GM18868 (cell line): Measurements from ENCODE around the gene TBC1D22A.

Experiments used
- ATAC-seq: cut with Tn5 transposase; IDR thresholded peaks from one replicate; pipeline ENCODE4 v1.9.1; 2021; ENCODE audit warnings: mild to moderate bottlenecking, moderate library complexity; ENCODE audit not compliant: unreplicated experiment

The TBC1D22A gene

GRCh38 chr22:47201186-47201995, 438.9 kb downstream of the TBC1D22A start:
- ATAC-seq, result no peak

- ATAC-seq, result no peak
Observed at GRCh38 chr22:47201996-47202818, 439.8 kb downstream of the TBC1D22A start.

- ATAC-seq, result no peak
Observed at GRCh38 chr22:47202819-47203553, 440.5 kb downstream of the TBC1D22A start.

GRCh38 chr22:47203554-47203991, 441.1 kb downstream of the TBC1D22A start:
- ATAC-seq, result no peak

GRCh38 chr22:47204002-47204979, 441.8 kb downstream of the TBC1D22A start:
- ATAC-seq, result no peak

- no peak for ATAC-seq
Observed at GRCh38 chr22:47205081-47205491, 442.6 kb downstream of the TBC1D22A start.

GRCh38 chr22:47205554-47205953, 443.1 kb downstream of the TBC1D22A start:
- ATAC-seq, result no peak

- no peak for ATAC-seq
Observed at GRCh38 chr22:47206164-47206563, 443.7 kb downstream of the TBC1D22A start.

- ATAC-seq, result no peak
Observed at GRCh38 chr22:47206666-47207218, 444.3 kb downstream of the TBC1D22A start.

- no peak for ATAC-seq
Observed at GRCh38 chr22:47207387-47207786, 444.9 kb downstream of the TBC1D22A start.

- no peak for ATAC-seq
Observed at GRCh38 chr22:47207846-47208554, 445.6 kb downstream of the TBC1D22A start.

- no peak for ATAC-seq
Observed at GRCh38 chr22:47208630-47209029, 446.2 kb downstream of the TBC1D22A start.

- no peak for ATAC-seq
Observed at GRCh38 chr22:47209040-47209514, 446.6 kb downstream of the TBC1D22A start.

- no peak for ATAC-seq
Observed at GRCh38 chr22:47209547-47210023, 447.1 kb downstream of the TBC1D22A start.

GRCh38 chr22:47210112-47210657, 447.7 kb downstream of the TBC1D22A start:
- ATAC-seq, result no peak

- ATAC-seq, result no peak
Observed at GRCh38 chr22:47210686-47211085, 448.2 kb downstream of the TBC1D22A start.

- no peak for ATAC-seq
Observed at GRCh38 chr22:47213571-47214230, 451.3 kb downstream of the TBC1D22A start.

- no peak for ATAC-seq
Observed at GRCh38 chr22:47215851-47216250, 453.4 kb downstream of the TBC1D22A start.
